Measurements from ENCODE around the gene FAM110C.

Gene FAM110C

DNA sequence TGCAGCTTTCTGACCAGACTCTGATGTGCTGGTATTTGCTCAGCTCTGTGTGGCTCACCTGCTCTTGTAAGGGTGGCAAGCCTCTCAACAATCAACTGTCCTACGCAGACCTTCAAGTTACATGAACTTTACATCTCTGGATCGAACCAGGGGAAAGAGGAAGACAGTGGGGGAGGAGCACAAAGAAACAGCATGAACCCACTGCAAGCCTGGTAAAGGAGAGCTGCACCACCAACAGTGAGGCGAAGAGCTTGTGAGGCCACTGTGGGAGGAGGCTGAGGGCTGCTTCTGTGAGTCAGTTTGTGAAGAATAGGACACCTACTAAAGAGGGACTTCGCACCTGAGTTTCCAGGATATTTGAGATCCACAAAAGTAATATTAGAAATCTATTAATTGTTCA is 18.8 kb upstream of the FAM110C start:
- no peaks in the 10 kb centered on the region for H3K36me3 ChIP-seq
- no peak overlapping the region for H3K4me3 ChIP-seq (ENCODE audit: low read depth, low read length)
- no peaks in the 10 kb centered on the region for H3K9me3 ChIP-seq
- TF ChIP-seq, protein P1, sequence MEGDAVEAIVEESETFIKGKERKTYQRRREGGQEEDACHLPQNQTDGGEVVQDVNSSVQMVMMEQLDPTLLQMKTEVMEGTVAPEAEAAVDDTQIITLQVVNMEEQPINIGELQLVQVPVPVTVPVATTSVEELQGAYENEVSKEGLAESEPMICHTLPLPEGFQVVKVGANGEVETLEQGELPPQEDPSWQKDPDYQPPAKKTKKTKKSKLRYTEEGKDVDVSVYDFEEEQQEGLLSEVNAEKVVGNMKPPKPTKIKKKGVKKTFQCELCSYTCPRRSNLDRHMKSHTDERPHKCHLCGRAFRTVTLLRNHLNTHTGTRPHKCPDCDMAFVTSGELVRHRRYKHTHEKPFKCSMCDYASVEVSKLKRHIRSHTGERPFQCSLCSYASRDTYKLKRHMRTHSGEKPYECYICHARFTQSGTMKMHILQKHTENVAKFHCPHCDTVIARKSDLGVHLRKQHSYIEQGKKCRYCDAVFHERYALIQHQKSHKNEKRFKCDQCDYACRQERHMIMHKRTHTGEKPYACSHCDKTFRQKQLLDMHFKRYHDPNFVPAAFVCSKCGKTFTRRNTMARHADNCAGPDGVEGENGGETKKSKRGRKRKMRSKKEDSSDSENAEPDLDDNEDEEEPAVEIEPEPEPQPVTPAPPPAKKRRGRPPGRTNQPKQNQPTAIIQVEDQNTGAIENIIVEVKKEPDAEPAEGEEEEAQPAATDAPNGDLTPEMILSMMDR (IDR thresholded peaks at IDR 0.05; ENCODE audit: low read depth, low read length): no peak
- no peaks in the 10 kb centered on the region for H3K4me1 ChIP-seq
- no peak for DNase-seq
- H3K27me3 ChIP-seq: no peaks in the 10 kb centered on the region

DNA sequence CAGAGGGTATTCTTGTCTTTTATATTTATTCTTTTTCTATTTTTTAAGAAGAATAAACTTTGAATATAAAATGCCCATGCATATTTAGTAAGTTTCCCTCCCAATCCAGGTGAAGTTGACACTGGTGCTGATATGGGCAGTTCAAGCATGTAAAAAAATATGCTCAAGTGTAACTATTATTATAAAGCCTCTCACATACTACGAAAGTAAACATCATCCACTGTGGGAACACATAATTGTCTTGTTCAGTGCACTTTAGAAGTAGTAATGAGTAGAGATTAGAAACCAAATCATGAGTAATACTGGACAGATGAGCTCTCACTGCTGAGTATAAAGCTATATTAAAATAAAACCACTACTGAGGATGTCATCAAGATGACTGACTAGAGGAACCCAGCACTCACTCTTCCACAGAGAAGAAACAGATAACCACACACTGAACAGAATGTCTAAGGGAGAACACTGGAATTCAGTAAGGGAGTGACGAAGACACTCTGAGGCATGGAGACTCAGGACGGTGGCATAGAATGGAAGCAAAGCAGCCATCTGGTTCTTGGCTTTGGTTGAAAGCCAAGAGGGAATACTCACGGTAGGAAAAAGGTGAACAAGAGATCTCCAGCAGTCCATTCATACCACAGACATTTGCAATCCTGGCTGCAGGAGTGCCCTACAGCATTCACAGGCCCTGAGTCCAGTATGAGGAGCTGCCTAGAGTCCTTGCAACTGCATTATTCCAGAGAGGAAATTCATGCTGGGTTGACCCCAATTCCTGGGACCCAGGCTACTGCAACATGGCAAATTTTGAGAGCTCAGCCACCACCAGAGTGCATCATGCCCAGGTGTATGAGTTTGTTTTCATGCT is 9.5 kb upstream of the FAM110C start:
- no peaks in the 10 kb centered on the region for H3K4me1 ChIP-seq
- DNase-seq: no peak
- TF ChIP-seq, protein P1 (IDR thresholded peaks at IDR 0.05; ENCODE audit: low read depth, low read length): no peak
- no peaks in the 10 kb centered on the region for H3K27me3 ChIP-seq
- H3K9me3 ChIP-seq: no peaks in the 10 kb centered on the region
- no peaks in the 10 kb centered on the region for H3K36me3 ChIP-seq
- no peak overlapping the region for H3K4me3 ChIP-seq (ENCODE audit: low read depth, low read length)

DNA sequence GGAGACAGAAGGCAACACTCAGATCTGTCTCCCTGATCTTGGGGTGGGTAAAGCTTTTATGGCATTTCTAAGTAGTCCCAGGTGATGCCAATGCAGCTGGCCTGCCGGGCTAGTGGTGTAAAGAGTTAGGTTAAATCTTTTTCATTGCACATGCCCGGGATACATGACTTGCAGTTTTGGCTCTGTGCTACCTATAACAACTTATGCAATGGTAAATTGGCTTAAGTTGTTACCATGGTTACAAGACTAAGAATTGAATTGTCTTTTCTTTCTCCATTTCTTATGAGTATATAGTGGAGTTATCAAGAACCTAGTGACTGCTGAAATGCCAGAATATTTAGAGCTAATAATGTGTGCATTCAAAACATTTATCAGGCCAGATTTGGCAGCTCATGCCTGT is 5.3 kb upstream of the FAM110C start:
- no peaks in the 10 kb centered on the region for H3K27me3 ChIP-seq
- TF ChIP-seq, protein P1 (IDR thresholded peaks at IDR 0.05; ENCODE audit: low read depth, low read length): no peak
- no peak for DNase-seq

DNA sequence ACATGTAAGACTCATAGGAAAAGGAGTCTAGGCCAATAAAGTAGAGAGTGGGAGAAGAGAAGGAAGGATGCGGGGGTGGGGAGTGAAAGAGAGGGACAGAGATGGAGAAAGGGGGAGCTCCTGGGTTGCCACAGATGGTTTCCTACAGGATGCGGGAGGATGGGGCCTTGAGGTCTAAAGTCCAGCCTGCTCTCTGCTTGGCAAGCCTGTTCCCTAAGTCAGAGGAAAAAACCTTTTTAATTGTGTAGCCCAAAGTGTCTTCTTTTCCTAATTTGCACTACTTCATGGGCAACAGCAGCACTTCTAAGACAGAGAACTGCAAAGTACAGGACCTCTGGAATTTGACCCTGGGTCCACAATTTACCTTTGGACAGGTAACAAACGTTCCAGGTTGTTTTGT is 1.4 kb upstream of the FAM110C start:
- peaks cover 8% of the 10 kb centered on the region for H3K27me3 ChIP-seq
- DNase-seq: no peak
- TF ChIP-seq, protein P1 (IDR thresholded peaks at IDR 0.05; ENCODE audit: low read depth, low read length): no peak
- no peaks in the 10 kb centered on the region for H3K4me1 ChIP-seq
- H3K9me3 ChIP-seq: no peaks in the 10 kb centered on the region
- H3K4me3 ChIP-seq (ENCODE audit: low read depth, low read length): no peak overlapping the region
- no peaks in the 10 kb centered on the region for H3K36me3 ChIP-seq

More for the DNA sequence above, 5.3 kb upstream of the FAM110C start:
- no peaks in the 10 kb centered on the region for H3K9me3 ChIP-seq
- H3K36me3 ChIP-seq: no peaks in the 10 kb centered on the region
- no peaks in the 10 kb centered on the region for H3K4me1 ChIP-seq
- no peak overlapping the region for H3K4me3 ChIP-seq (ENCODE audit: low read depth, low read length)

DNA sequence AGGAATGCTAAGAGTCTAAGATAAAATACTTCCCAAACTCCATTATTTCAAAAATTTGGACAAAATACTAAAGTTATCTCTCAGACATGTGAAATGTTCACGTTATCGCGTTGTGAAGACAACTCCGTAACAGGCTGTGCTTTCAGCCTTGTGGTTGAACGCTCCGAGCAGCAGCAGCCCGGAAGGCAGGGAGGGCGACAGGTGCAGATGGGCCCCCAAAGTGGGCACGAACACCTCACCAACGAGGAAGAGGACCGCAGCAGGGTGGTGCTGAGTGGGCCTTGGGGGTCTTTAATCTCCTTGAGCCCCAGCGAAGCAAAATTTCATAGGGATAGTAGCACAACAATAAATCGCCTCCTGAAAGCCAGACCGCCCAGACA is 1.0 kb upstream of the FAM110C start:
- no peak for DNase-seq
- Histone ChIP-seq H3K4me3 (ENCODE audit: low read depth, low read length) (no peak overlapping the region), H3K27me3 (peaks cover 8% of the 10 kb centered on the region), H3K36me3 (no peaks in the 10 kb centered on the region), H3K4me1 (no peaks in the 10 kb centered on the region), H3K9me3 (no peaks in the 10 kb centered on the region)
- TF ChIP-seq, protein P1 (IDR thresholded peaks at IDR 0.05; ENCODE audit: low read depth, low read length): no peak

DNA sequence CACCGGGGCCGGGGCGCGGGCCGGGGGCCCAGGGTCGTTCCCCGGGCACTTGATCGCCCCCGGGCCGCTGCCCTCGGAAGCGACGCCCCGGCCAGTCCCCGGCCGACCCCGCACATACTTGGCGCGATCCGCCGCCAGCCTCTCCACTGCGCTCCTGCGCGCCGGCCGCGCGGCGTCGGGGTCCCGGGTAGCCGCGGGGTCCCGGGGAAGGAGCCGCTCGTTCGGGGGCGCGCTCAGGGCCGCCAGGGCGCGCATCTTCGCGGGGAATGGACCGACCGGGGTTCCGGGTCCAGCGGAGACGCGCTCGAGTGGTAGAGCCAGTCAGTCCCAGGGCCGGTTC is 204 bp downstream of the FAM110C start:
- no peaks in the 10 kb centered on the region for H3K36me3 ChIP-seq
- no peak overlapping the region for H3K4me3 ChIP-seq (ENCODE audit: low read depth, low read length)
- TF ChIP-seq, protein P1 (IDR thresholded peaks at IDR 0.05; ENCODE audit: low read depth, low read length): no peak
- H3K9me3 ChIP-seq: no peaks in the 10 kb centered on the region
- DNase-seq: no peak
- H3K27me3 ChIP-seq: peaks cover 8% of the 10 kb centered on the region
- H3K4me1 ChIP-seq: no peaks in the 10 kb centered on the region
